ENCODE results near the gene CEACAM7.

- TF ChIP-seq CTCF (IDR thresholded peaks at IDR 0.05) (no peak), POLR2A (IDR thresholded peaks at IDR 0.05) (no peak)
Observed at GRCh38 chr19:41695745-41696144, 7.7 kb upstream of the CEACAM7 start.

Measured in Peyer's patch (tissue), 4 donors.